GM21786 (cell line): ENCODE results near the gene EXOC2.
"Not testable (repeated sequence)": the region's sequence is repeated elsewhere in the genome, so short reads cannot be mapped to it uniquely, and the experiment has no call there.

Experiments
- ATAC-seq: cut with Tn5 transposase; IDR thresholded peaks from one replicate; pipeline ENCODE4 v1.9.1; 2021; ENCODE audit not compliant: unreplicated experiment

The EXOC2 gene

DNA sequence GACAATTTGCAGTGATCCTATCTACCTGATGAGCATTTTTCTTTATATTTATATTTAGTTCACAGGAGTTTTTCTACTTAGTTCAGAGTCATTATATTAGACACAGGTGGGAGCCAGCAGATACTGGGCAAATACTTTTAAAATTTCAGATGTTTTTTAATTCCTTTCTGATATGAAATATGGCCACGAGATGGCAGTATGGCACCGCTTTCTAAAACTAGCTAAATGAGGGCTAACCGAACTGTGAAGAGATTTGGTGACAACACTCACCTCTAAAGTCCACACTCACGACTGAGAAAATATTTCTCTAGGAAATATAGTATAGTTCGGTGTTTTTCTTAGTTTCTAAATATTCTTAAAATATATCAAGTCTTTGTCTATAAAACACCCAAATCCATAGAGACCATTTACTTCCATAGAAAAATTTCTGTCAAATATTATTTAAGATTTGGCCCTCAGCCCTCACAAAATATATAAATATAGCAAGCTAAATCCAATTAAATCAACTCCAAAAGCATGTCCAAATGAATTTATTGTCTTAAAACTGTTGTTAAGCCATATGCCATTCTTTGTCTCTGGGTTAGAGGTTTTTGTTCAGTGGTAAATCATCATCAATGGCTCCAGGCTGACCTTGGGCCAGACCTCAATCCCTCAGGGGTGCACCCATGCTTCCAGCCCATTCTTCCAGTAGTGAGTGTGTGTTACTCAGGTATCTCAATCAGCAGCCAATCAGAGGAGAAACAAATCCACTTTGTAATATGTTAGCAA, 99.6 kb downstream of the EXOC2 start:
- ATAC-seq, result no peak

DNA sequence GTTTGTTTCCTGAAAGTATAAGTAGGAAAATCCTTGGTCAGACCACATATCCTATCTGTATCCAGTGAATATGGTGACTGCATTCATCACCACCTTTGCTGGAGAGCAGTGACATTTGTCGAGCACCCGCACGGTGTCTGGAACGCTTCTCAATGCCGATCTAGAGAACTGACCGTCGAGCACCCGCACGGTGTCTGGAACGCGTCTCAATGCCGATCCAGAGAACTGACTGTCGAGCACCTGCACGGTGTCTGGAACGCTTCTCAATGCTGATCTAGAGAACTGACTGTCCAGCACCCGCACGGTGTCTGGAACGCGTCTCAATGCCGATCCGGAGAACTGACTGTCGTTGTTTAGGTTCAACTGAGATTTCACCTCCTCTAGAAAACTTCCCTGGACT, 103.8 kb downstream of the EXOC2 start:
- ATAC-seq, result no peak

DNA sequence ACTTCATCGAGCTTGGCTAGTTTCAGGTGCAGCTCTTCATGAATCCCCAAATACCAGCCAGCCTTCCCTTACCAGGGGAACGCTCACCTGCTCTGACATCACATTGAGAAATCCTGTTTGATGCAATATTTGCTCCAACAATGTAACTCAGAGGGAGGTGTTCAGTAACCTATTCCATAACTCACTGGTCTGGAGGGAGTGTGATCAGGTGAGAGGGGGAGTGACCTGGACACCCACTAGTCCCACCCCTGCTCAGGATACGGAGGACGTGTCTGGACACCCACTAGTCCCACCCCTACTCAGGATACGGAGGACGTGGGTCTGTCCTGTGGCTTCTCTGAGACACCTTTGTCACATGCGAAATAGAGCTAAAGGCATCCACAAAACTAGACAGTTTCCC, 106.4 kb downstream of the EXOC2 start:
- no peak for ATAC-seq

DNA sequence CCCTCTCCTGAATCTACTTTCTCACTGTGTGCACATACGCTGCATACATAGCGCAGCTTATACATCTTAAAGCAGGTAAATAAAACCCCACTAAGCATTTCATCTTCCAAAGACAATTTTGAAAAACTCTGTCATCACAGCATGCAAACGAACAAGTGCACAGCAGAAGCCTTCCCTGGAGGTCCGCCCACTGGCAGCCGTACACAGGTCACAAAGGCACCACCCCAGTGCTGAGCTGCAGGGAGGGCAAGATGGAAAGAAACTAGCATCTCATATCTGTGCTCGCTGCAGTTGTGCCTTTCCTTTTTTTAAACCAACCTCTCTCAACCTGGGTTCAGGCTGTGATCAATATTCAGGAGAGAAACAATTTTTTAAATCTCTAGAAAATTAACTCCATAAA, 109.3 kb downstream of the EXOC2 start:
- no peak for ATAC-seq

DNA sequence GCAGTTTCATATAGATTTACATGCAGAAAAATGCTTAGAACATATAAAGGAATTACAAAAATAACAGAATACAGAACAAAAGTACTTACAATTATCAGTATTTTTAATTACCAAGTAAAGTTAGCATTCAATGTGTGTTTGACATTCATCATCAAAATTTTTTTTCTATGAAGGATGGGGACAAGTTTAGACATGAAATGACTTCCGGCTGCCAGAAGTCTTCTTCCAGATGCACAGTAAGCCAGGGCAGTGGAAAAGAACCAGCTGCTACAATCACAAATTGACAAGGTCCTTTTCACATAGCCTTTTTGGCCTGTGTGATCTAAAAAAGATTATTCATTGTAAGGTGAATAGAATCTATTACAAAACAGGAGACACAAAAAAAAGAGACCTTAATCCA, 109.8 kb downstream of the EXOC2 start:
- no peak for ATAC-seq

DNA sequence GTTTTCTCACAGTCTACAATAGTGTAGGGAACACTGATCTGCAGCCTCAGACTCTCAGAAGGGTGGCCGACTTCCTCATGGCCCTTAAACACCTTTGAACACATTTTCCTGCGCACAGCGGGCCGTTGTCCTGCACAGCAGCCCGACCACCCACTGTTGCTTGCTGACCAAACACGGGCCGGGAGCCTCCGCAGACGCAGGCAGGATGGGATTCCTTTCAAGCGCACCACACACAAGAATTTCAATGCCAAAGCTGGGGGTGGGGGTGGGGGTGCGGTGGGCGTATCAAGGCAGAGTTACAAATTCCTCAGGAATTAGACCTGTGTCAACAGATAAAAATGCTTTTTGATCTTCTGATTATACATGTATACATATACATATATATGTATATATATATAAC, 110.6 kb downstream of the EXOC2 start:
- ATAC-seq, result no peak

DNA sequence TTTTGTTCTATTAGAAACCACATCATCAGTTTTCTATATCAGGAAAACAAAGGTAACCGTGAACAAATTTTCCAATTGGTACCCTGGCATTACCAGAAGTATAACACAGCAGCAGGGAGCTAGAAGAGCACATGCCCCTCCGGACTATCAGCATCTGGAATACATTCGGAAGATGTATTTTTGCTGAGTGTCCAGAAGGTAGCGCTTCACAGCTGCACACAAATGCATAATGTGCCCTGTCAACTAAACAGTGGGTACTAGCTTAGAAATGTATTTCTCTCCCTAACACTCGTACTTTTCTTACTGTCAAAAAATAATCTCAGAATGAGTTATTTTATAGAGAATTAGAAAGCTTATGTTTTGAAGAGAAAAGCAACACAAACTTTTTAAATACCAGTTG, 113.6 kb downstream of the EXOC2 start:
- no peak for ATAC-seq

DNA sequence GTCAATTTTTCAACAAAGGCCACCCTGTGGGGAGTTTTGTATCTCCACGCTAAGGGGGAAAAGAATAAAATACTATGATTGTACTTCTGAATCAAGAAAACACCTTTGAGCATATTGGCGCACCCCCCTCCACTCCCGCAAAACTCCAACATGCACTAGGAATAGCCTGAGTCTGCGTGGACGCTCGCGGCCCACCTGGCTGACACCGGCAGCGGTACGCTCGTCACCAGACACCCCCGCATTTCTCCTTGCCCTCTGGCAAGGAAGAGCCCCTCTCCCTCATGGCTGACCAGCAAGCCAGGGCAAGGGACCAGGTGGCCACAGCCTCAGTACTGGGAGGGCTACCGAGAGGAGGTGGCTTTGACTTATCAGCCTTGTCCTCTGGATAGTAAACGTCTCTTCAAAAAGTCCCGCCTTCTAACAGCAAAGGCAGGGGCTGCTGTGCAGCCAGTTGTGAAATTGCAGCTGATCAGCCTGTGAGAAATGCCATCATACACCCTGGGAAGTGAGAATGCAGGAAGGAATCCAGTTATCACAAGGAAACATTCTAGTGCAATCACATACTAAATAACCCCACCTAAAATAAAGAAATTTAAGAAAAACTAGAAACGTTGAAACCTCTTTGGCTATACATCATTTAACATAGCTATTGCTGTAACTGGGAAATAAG, 120.2 kb downstream of the EXOC2 start:
- no peak for ATAC-seq

DNA sequence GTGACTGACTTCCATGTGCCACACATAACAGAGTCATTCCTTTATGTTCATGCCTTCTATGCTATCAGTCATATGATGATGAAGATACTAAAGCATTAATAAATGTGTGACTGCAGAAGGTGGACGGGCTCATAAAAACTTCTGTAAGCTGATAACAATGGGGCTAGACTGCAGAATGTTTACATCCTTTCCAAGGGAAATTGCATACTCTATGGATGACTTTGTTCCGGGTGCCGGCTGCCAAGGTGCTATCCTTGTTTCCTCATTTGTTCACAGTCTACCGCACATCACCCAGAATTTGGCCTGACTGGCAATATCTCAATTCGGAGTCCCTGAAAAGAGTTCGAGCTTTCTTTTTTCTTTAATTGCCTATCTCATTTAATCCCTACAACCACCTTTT, 121.0 kb downstream of the EXOC2 start:
- no peak for ATAC-seq

DNA sequence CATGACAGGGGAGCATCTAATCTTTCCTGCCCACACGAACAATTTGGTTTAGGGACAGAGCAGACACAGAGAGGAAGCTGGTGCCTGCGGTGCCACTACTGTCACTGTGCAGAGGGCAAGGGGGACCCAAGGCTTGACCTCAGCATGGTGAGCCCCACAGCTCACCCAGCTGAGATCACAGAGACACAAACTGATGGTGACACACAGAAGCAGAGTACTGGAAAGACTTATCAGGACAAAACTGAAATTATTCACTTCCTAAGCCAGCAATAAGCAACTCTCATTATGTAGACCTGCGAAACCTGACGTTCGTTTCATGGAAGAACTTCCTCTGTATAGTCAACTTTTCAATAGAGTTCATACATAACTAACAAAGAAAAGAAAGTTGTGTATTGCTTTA, 122.1 kb downstream of the EXOC2 start:
- ATAC-seq, result no peak

DNA sequence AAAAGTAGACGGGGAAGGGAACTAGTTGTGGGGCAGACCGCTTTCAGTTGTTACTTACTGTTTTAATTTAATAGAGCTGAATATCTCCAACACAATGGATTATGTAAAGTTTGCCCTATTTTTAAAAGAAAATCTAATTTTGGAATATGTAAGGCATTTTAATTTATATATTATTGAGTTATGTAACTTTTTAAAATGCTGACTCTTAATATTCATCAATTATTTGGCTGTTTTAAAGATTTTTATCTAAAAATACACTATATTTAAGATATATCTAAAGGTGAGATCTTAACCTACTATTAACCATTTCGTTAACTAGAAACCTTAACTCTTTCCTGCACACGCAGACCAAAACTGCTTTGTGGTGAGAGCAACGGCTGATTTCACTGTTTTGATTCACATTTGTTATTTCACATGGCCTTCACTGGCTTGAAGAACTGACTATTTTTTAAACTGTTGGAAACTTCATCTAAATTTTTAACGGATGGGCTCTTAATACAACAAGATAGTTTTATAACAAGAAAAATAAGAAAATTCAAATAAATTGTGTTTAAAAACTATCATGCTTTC, 123.9 kb downstream of the EXOC2 start:
- ATAC-seq, result no peak

DNA sequence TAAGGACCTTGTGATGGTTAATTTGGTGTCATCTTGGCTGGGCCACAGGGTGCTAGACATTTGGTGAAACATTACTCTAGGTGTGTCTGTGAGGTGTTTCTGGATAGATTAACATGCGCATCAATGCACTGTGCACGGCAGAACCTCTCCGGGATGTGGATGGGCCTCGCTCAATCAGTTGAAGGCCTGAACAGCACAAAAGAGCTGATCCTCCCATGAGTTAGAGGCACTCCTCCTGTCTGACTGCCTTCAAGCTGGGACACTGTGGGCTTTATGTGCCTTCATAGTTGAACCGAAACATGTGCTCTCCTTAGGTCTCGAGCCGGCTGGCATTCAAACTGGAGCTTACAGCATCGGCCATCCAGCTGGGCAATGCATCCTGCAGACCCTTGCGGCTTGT, 124.9 kb downstream of the EXOC2 start:
- no peak for ATAC-seq

DNA sequence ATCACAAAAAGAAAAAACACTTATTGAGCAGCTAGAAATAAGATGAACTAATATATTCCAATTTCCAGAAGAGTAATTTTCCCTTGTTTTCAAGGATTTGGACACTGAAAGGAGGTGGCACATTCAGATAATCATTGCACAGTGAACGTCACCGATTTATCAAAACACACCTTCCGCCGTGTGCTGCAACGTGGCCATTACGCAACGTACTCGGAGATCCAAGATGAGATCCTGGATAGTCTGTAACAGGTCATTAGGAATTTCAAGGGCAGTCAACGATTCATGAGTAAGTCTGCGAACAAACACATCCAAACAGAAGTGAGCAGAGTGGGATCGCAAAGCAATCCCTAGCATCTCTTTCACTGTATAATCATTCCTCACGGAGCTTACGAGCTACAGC, 129.1 kb downstream of the EXOC2 start:
- no peak for ATAC-seq

DNA sequence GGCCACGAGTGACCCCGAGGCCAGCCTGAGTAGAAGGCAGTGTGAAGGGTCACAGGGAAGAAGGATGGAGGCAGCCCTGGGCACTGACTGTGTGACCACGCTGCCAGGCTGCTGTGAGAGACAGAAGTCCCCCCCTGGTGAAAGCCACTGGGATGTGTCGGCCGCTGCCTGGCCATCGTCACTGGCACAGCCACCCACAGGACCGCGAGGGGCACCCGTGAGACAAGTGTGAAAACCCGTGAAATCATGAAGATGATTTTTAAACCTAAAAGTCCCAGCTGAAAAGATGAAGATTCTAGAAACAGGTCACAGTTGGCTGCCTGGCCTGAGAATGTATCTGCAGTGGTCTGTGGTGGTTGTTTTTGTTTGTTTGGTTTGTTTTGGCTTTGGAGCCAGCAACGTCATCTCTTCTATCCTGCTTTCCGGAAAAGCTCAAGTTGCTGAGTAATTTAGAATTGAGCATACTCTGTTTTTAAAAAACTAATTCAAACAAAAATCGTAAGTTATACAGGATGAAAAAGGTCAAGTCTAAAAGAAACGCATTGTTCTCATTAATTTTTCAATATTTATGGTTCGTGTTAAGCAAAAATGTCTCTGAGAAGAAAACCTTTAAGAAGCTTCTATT, 130.8 kb downstream of the EXOC2 start:
- no peak for ATAC-seq

DNA sequence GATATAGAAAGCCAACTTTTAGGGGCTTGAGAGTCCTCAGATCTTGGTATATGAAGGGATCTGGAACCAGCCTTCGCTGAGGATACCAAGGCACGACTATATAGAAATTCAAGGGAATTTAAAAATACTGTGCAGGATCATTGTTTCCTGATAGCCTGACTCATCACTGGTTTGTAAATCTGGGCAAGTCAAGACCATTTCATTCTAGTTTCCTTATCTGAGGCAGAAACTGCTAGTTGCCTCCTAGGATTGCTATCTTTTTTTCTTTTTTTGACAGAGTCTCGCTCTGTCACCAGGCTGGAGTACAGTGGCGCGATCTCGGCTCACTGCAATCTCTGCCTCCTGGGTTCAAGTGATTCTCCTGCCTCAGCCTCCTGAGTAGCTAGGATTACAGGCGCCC, 131.6 kb downstream of the EXOC2 start:
- not testable (repeated sequence) for ATAC-seq

DNA sequence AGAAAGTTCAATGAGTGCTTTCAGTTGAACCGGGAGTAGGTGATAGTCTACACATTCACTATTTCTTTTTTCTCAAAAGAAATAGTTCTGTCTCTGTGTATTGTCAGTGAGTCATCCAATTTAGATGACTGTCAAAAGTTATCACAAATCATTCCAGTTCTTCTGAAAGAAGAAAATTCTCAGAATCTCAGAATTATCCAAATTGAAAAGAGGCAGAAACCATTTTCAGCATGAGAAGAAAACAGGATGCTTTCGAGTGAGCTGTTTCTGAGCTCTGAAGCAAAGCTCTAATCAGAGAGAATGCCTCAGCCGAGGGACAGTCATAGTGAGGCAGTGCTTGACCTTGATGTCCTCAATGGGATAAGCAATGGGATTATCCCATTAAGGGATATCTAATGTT, 134.0 kb downstream of the EXOC2 start:
- ATAC-seq, result no peak

DNA sequence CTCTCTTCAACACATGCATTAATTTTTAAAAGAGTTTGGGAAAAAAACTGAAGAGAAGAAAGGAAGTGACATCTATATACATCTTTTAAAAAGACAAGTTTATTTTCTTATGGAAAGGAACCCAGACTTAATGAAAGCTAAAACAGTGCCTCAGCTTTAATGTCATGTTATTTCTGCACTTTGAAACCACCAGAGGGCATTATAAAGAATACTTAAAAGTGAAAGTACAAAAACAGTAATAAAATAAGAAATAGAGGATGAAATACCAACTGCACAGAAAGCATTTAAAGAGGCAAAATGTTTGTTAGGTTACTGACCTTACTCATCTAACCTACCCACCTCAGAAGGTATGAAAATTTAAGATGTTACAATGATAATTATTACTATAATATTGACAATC, 134.8 kb downstream of the EXOC2 start:
- no peak for ATAC-seq

DNA sequence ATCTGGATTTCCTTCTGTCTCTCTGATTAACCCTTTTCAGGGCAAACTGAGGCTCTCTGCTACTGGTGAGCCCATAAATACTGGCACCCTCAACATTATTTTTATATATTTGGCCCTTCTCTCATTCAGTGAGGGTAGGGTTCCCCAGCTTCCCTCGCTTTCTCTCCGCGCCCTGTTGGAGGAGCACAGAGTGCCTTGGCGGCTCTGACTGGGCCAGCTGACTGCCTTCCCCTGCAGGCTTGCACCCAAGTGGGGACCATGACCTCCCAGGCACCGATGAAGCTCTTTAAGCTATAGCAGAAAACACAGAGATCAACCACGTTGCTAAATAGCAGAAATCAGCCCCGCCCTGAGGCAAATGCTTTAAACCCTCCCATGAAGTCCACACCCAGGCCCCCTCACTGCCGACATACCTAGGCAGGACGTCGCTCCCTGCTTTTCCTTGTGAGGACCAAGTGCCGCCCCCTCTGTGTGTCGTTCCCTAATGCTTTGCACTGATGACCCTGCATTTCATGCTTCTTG, 141.0 kb downstream of the EXOC2 start:
- no peak for ATAC-seq

DNA sequence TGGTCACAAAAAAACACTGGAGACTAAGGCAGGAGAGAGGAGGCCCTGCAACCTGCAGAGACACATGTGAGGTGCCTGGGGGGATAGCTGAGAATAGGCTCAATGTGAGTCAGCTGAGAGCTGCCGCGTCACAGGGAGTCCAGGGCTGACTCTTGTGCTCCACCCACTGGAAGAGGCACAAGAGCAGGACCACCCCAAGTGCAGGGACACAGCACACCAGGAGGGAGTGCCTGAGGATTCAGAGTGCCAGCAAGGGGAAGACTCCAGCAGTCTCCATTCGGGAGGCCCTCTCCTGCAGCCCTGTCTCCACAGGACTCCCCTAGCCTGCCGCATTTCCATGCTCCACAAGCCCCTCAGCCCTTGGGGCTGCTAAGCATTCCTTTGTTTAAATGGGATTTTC, 141.5 kb downstream of the EXOC2 start:
- no peak for ATAC-seq

DNA sequence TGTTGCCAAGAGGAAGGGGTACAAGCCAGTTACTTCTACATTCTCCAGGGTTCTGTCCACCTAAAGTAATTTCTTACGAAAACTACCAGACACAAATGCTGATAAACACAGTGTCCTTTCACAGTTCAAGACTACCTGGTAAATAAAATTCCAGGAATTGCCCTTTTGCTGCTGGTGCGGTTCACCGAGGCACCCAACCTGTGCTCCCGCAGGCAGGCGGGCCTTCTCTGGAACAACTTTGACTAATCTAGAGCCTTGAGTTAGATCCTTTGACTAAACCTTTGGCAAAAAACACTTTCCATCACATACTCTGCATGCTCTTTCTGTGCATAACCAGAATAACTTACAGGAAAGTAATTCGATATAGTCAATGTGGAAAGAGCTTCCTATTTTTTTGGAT, 143.0 kb downstream of the EXOC2 start:
- no peak for ATAC-seq

DNA sequence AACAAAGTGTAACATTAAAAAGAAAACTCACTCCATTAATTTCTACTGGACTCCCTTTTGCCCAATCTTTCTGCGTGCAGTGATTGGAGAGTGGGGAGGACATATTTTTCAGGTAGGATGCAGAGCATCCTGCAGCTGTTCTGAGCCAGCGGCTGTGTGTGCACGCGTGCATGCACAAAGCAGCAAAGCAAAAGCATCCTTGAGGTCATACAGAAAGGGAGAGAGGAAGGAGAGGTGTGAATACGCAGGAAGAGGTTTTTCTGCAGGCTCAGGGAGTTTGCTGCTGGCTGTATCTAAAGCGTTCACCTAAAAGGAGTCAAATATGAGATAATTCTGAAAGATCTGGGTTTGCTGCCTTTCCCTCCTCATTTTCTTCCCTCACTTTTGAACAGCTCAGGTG, 144.4 kb downstream of the EXOC2 start:
- ATAC-seq, result no peak

DNA sequence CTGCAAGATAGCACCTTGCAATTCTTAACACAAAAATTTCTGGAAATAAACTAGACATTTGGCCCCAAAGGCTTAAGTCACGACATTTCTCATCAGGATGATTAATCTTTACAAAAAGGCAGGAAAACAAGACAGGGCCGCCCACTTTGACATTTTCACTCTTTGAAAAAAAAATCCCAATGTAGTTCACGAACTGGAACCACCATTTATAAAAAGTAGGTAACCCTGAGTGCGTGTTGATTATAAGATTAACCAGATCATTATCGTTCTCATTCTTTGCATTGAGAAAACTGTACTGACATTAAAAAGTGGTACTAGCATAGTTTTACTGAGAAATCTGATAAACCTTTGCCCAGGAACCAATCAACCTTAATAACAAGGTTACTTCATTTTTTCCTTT, 144.8 kb downstream of the EXOC2 start:
- ATAC-seq, result no peak
